Liver (tissue), 3 donors: Measurements from ENCODE around the gene ALG1.

Experiments used
- CTCF ChIP-seq: fragments of 150-350 bp; IDR thresholded peaks from 2 replicates; pipeline ENCODE4 v1.5.1; 2017; ENCODE audit warnings: improper control_type of control experiment, low read depth, low read length; ENCODE audit not compliant: missing input control
- JUND ChIP-seq, 2 donors: IDR thresholded peaks; 2 replicates each; pipeline ENCODE4 v1.6.1; 2016; ENCODE audit warnings: antibody characterized with exemption in 2 of 2
- RXRA ChIP-seq, 2 donors: IDR thresholded peaks; 2 replicates each; pipeline ENCODE4 v1.6.1; 2017 to 2018; ENCODE audit warnings: antibody characterized with exemption in 2 of 2, mild to moderate bottlenecking in 1 of 2
- SP1 ChIP-seq: IDR thresholded peaks from 2 replicates; pipeline ENCODE4 v1.6.1; 2018; ENCODE audit warnings: antibody characterized with exemption, mild to moderate bottlenecking
- TF ChIP-seq, protein P1 (sequence below): IDR thresholded peaks from 2 replicates; pipeline ENCODE4 v1.6.1; 2016; ENCODE audit warnings: antibody characterized with exemption, mild to moderate bottlenecking
- donor health status: healthy.
- donor health status: healthy.

- TF ChIP-seq JUND (IDR thresholded peaks at IDR 0.05) (no peak), SP1 (no peak), CTCF (no peak), RXRA (IDR thresholded peaks at IDR 0.05) (no peak)
- TF ChIP-seq, protein P1, sequence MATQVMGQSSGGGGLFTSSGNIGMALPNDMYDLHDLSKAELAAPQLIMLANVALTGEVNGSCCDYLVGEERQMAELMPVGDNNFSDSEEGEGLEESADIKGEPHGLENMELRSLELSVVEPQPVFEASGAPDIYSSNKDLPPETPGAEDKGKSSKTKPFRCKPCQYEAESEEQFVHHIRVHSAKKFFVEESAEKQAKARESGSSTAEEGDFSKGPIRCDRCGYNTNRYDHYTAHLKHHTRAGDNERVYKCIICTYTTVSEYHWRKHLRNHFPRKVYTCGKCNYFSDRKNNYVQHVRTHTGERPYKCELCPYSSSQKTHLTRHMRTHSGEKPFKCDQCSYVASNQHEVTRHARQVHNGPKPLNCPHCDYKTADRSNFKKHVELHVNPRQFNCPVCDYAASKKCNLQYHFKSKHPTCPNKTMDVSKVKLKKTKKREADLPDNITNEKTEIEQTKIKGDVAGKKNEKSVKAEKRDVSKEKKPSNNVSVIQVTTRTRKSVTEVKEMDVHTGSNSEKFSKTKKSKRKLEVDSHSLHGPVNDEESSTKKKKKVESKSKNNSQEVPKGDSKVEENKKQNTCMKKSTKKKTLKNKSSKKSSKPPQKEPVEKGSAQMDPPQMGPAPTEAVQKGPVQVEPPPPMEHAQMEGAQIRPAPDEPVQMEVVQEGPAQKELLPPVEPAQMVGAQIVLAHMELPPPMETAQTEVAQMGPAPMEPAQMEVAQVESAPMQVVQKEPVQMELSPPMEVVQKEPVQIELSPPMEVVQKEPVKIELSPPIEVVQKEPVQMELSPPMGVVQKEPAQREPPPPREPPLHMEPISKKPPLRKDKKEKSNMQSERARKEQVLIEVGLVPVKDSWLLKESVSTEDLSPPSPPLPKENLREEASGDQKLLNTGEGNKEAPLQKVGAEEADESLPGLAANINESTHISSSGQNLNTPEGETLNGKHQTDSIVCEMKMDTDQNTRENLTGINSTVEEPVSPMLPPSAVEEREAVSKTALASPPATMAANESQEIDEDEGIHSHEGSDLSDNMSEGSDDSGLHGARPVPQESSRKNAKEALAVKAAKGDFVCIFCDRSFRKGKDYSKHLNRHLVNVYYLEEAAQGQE: no peak
Observed at GRCh38 chr16:5071341-5071680, 332 bp upstream of the ALG1 start.
